Endometrium (tissue), 2 donors: ENCODE data around the gene ARL2BP.

Experiments used
- FAIRE-seq: peaks from 2 replicates; lab custom pipeline; 2012; peaks lifted over from hg19 to GRCh38; lab: Jason Lieb, UNC
- donor health status: control.
- donor health status: control.

ARL2BP gene

DNA sequence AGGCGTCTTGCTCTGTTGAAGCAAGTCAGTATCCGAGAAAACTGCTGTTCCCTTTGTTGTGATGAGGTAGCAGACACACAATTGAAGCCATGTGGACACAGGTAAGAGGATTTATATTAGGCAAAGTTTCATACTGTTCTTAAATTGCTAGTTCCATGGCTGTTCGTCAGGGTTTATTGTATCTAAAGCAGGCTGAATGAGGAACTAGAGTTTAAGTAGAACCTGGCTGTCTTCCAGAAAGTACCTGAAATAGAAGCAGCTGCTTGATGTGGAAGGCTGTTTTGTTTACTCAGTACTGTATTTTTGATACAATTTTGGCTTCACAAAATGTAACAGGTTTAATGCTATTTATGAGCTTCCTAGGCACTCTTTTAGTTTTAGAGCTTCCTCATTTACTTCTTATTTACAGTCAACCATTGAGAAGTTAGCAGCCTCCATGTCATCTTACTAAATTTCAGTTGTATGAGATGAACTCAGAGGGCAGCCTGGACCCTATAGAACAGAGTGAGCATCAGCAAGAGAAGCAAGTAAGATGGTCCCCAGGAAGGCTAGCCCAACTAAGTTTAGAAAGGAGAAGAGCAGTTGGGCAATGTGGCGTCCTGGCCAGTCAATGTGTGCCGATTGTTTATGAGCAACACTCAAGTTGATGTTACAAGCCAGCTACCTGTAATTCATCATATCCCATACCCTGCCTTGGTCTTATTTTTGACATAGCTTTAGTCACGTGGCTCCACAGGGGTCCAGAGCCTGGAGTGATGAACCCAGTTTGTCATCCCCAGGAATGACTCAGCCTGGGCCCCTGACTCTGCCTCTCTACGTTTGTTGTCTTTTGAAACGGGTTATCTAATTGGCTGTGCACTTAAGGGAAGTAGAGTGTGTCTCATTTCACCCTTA lies 9.7 kb upstream of the ARL2BP start:
- no peak for FAIRE-seq

DNA sequence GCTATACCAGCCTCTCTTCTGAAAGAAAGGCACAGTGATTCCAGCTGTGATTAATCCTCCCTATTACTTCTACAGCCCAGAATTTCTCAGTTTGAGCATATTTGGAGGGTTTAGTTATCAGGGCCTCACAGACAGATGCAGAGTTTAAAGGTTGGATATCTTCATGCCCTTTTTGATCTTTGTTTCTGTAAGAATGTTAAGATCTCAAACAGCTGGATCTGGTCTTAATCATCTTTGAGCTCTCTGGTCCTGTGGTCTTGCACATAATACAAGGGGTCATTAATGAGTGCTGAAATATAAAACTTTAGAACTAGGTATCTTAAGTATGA lies 9.1 kb upstream of the ARL2BP start:
- no peak for FAIRE-seq

DNA sequence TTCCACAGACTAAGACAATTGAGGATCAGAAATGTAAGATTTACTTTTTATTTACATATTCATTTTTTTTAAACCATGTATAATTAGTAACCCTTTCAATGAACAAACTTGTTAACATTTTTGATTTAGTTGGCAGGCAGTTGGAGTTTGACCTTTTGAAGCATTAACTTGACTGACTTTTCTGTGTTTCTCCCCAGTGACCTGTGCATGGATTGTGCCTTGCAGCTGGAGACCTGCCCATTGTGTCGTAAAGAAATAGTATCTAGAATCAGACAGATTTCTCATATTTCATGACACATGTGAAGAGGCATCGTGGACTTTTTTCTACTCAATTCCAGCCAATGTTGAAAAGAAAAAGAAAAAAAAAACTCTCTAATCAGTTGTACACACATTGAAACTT lies 6.4 kb upstream of the ARL2BP start:
- FAIRE-seq, result no peak

DNA sequence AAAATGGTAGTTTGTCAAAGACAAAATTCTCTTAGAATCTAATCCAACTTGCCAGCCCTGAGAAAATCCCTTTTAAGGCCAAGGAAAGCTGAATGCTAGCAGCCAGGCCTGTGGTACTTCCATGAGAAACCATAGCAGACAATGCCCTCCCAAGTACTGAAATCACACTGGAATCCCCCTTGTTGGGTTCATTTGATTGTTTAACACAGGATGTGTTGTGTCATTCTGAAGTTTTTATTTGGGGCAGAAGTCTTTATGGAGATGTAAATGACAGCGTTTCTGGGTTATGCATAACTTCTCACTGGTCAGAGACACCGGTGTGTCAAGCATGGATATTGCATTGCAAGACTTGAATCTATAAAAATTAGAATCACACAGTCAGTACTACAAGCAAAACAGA lies 6.0 kb upstream of the ARL2BP start:
- no peak for FAIRE-seq

DNA sequence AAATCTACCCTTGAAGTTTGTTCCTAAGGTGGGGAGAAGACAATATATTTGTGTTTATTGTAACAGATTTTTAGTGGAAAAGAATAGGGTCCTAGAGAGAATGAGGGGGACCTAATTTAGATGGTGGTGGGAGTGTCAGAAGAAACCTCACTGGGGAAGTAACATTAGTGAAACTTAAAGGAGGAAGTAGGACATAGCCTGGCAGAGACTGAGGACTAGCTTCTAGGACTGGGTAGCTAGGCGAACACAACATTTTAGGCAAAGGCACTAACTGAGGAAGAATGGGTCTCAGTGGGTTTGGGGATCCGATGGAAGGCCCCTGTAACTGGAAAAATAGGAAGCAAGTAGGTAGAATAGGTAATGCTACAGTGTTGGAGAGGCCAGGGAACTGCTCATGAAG lies 4.2 kb upstream of the ARL2BP start:
- FAIRE-seq, result no peak

DNA sequence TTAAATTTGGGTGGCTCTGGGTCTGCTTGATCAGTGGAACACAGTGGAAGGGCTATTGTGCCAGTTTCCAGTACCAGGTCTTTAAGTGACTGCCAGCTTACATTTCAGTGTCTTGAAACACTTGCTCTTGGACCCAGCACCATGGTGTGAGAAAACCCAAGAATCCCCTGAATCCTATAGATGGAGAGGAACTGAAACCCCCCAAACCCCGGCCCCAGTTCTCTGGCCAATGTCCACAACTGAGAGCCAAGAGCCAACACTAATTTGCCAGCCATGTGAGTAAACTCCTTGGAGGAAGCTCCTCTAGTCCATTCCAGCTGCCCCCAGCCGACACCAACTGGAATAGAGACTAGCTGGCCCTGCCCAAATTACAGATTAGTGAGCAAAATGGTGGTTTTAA lies 2.4 kb upstream of the ARL2BP start:
- FAIRE-seq, result no peak

DNA sequence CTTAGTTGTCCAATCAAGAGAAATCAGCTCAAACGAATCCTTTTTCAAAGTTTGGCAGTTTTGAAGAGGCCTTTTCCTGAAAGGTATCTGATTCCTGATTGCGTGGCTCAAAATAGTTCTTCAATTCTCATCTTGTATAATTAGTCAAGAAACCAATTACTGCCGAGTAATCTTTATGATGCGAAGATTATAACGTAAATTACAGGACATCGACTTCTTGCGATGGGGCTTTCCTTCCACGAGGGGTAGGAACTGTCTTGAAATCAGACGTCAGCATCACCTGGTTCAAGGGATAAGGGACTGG lies 644 bp upstream of the ARL2BP start:
- no peak for FAIRE-seq

DNA sequence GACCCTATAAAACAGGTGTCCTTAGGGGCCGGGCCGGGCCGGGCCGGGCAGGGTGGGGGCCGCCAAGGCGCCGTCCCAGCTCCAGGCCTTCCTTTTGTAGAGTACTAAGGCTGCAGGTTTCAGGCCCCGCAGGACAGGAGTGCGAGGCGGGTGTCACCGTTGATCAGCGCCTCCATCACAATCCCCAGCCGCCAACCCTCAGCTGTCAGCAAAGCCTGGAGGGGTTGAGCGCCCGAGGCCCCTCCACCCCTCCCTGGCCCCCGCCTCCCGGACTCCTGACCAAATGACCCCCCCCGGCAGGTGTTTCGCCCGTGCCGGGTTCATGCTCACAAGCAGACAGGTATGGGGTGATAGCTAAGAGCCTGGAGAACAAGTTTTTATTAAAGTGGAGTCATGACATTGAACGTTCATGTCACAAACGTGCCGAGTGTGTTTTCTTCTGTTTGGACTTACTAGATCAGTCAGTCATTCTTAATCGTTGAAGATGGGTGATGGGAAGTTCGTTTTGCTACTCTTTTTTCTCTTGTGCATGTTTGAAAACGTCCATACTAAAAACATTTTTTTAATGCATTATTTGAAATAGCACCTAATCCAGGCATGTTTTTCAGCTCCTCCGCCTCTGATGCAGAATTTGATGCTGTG lies 534 bp downstream of the ARL2BP start:
- FAIRE-seq, result no peak

DNA sequence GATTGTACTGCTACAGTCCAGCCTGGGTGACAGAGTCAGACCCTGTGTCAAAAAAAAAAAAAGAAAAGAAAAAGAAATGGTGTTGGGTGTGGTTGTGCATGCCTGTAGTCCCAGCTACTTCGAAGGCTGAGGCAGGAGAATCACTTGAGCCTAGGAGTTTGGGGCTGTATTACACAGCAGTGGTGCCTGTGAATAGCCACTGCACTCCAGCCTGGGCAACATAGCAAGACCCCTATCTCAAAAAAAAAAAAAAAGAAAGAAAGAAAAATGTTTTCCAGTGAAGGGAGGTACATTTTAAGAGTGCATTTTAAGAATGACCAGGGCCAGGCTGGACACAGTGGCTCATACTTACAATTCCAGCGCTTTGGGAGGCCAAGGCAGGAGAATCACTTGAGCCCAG lies 6.3 kb downstream of the ARL2BP start:
- no peak for FAIRE-seq

DNA sequence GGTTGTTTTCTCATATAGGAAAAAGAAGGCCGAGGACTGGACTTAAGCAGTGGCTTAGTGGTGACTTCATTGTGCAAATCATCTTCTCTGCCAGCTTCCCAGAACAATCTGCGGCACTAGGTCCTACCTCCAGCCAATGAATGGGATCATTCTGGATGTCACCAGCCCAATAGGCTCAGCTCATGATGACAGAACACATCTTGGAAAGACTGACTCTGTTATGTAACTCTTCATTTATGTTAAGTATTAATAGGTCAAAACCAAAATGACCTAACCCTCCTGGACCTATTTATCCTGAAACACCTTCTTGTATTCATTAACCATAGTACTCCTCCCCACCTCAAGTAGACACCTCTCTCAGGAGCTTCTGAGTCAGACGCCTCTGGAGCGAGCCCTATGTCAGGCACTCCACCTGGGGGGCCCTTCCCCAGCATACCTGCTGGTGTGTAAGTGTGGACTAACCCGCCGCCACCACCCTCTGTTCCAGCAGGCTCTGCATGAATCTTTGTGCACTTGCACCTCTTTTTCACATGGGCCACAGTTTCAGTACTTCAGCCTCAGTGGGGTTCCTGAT lies 7.2 kb downstream of the ARL2BP start:
- no peak for FAIRE-seq

DNA sequence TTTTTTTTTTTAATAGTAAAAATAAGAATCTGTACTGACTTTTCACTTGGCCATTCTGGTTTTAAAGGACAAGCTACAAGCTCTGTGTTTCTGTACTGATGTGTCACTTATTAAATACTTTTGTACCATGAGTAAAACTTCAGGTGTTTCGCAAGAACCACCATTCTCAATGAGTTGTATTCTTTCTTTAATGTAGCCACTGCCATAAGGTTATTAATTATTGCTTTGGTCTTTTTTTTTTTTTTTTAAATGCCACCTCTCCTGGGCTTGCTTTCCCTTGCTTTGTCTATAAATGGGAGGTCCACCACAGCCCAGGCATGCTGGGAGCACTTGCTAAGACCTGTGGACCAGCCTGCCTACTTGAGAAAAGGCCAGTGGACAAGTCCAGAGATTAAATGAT lies 8.4 kb downstream of the ARL2BP start:
- FAIRE-seq, result no peak

DNA sequence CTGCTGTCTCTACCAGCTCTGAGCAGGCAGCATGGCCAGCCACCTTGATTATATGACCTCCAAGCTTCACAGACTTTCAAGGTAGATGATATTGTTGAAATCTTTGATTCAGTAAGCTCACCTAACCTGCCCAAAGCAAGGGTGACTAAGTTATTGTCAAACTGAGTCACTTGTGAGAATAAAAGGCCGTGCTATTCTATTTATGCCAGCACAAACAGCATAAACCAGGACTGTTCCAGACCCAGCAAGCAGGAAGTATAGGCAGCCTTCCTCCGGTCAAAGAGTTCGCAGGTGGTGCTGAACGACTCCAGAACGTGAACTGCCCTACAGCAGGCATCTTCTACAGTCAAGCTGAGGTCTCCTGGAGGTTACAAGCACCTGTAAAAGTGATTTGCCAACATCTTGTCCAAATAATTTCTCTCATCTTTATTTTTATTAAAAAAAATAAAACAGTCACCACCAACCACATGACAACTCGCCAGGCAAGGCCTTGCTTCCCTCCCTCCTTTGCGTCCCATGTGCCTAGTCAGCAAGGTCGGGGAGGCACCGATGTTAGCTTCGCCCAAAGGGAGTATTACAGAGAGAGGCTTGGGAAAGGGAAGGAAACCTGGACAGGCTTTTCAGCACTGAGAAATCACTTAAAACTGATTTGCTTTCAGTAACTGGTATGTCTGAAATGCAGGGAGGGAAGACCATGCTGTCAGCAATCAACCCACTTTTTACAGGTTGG lies 10.8 kb downstream of the ARL2BP start:
- FAIRE-seq, result no peak

DNA sequence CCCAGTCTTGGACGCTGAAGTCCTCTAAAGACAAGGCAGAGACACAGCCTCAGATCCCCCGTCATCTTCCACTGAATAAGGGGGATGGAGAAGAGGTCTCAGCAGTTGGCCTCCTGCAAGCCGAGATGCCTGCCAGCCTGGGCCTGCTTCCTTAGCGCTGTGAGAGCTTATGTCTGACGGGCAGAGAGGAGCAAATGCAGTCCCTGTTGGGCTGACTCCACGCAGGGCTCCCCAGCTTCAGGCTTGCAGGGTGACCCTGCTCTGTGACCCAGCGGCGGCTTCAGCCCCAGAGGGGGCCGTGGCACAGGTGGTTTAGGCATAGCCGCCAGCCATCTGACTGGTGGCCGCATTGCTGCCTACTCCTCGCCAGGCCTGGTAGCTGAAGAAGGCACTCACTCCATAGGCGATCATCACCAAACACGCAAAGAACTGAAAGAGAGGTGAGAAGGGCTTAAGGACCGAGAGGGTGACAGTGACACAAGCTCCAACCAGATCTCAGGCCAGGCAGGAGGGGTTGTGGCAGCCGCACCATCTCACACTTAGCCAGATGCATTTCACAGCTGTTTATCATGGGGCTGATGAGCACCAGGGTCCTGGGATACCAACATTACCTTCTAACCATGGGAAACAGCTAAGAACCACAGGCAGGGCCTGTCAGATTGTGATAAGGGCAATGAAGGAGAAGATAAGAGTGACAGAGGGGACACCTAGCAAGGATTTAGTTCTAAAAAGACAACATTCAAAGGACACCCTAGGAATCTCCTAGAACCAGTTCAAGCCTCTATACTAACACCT lies 11.7 kb downstream of the ARL2BP start:
- FAIRE-seq, result no peak

DNA sequence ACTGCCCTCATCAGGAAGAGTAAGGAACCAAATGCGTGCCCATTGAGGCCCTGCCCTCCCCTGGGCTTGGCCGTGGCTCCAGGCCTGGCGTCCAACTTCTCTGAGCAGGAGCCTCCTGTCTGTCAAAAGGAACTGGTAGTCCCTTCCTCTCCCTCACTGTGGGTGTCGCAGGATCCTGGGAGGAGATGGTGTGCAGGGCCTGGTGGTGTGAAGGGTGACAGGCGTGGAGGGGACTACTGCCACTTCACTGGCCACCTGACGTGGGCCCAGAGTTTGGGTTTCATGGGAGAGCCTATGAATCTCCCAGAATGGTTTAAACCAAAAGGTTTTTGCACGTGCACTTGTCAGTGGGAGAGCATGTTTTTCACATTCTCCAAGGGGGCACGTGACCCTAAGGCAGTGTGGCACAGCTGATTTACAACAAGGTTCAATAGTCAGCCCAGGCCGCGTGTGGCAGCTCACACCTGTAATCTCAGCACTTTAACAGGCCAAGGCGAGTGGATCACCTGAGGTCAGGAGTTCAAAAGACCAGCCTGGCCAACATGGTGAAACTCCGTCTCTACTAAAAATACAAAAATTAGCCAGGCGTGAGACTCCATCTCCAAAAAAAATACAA lies 12.5 kb downstream of the ARL2BP start:
- FAIRE-seq, result no peak

DNA sequence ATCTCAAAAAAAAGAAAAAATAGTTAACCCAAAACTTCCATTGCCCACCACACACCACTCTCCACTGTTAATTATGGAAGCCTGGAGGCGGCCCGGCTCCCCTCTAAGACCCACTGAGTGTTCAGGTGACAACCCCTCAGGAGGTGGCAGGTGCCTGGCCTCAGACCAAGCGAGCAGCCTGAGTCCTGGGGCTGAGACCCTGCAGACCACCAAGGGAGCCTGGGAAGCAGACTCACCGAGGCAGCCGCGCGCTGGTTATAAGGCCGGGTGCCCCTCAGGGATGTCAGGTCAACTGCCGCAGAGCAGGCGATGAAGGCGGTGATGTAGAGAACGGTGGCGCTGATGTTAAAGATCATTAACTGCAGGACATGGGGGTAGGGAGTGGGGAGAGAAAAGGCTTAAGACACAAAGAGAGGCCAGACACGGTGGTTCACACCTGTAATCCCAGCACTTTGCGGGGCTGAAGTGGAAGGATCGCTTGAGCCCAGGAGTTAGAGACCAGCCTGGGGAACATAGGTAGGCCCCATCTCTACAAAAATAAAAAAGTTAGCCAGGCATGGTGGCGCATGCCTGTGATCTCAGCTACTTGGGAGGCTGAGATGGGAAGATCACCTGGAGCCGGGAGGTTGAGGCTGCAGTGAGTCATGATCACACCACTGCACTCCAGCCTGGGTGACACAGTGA lies 13.3 kb downstream of the ARL2BP start:
- FAIRE-seq, result no peak

DNA sequence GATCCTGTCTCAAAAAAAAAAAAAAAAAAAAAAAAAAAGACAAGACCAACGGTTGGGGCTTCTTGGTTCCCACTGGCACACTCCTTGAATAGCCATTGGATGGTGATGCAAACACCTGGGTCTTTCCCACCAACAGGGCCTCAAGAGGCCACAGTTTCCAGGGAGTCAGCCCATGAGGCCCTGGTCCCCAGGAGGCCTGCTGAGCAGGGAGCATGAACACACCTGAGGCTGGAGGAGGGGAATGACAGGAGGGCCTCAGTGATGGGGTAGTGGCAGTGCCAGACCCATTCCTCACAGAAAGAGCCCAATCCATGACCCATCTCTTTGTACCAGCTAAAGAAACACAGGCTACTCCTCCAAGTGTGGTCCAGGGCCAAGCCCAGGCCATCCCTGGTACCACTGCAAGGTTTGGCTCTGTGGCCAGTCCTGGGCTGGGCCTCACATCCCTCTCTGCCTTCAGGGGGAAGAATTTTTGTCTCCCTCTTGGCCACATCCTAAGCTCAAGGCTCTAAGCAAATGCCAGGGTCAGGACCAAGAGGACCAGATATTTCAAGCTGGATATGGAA lies 13.9 kb downstream of the ARL2BP start:
- FAIRE-seq, result no peak

DNA sequence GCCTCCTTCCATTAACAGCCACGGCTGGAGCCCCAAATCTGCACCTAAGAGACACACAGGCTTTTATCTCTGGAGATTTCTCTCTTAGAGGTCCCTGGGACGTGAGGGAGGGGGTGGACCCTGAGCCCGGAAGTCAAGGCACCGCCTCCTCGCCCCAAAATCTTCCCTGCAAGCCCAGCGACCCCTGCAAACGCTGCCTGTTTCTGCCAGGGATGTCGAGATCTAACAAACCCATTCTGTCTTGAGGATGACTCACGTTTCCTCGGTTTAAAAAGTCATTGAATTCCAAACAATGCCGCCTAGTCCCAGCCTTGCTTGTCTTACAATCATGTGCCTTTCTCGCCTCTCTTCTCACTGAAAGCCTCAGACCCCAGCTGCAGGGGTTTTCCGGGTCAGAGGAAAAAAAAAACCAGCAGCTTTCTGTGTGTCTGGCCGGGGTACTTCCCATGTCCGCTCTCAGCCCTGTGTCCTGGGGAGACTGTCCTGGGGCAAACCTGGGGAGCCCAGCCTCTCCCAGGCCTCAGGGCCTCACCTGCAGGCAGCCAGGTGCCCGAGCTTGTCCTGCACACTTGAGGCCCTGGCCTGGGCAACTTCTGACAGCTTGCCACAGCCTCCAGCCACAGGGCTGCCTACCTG lies 15.4 kb downstream of the ARL2BP start:
- peak; percentile 33 for FAIRE-seq

DNA sequence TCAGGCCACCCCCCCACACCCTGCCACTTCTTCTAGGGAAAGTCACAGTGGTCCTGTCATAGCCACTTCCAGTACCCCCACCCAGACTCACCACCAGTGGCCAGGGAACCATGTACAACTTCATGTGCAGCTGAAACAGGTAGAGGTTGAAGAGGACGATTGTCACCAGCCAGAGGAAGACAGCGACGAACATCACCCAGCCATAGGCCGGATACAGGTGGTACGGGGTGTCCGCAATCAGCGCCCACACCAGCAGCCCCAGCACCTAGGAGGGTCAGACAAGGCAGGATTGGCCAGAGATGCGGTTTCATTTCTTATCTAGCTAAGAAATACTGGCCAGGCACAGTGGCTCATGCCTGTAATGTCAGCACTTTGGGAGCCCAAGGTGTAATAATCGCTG lies 16.7 kb downstream of the ARL2BP start:
- FAIRE-seq, result no peak

DNA sequence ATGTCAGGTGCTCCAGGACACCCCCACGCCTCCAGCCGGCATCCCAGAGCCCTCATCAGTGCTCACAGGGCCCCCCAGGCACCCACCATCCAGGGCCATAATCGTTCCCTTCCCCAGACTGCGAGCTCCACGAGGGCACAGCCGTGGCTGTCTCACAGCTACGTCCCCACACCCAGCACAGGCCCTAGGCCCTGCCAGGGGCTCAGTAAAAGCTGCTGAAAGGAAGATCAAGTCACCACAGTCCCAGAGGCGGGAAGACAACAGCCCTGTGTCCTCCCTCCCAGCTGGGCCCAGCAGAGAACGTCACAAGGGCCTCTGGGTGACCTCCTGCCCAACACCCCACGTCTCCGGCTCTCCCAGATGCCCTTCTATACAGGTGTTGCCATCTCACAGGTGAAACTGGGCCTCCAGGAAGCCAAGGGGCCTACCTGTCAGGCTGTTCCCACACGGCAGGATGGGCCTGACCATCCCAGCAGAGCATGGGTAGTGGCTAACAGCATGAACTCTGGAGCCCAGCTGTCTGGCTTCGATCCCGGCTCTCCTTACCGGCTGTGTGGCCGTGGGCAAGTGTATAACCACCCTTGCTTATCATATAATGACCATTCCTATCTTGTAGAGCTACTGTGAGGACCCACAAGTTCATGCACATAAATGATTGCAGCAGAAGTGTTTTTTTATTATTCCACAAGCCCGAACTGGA lies 17.9 kb downstream of the ARL2BP start:
- no peak for FAIRE-seq
